NCI-H2196 treated with DMSO at 0.1 percent for 48 hours (cell line): ENCODE results near the gene DZIP1L.

Experiments used
- DNase-seq: peaks from one replicate; lab custom pipeline; 2025; ENCODE audit not compliant: unreplicated experiment; lab: John Stamatoyannopoulos, UW

Gene DZIP1L

DNA sequence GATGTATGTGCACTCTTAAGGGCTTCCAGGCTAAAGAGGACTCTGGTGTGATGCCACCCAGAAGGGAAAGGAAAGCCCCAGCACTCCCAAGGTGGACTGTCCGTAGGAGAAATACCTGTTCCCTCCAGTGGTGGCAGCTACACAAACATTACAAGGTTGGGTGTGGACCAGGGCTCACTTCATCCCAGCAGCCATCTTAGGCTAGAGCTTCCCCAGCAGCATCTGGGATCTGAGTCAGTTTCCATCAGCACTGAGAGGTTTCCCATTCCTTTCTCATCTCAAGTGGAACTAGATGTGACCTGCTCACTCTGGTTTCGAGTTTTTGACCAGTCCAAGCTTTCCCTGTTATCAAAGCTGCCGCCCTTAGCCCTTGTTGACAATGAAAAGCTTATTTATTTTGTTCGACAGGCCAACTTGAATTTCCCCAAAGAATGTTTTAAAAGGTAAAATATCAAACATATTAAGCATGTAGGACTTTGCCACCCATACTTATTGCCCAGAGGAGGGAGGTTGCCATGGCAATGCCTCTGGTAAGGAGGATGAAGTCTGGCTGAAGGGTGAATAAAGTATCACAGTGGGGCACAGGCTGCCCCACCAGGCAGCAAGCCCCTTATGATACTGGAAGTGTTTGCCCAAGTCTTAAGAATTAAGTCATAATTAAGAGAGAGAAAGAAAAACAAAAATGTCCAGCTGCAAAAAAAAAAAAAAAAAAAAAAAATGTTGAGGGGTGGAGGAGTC is 76.5 kb downstream of the DZIP1L start:
- DNase-seq, result no peak

DNA sequence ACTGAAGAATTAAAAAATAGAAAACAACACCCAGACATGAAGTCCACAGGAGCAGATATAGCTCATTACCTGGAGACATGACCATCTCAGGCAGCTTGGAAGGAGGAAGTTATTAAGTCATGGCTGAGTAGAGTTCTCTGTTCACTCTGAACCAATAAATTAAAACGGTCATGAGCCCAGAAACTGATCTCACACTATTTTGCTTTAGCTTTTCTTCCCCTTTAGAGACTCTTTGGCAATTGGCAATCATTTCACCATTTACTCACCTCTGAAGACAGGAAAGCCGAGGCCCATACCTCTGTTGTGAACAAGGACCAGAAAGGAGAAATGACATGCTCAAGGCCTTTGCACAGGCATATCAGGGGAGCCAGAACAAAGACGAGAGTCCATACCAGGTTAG is 78.8 kb downstream of the DZIP1L start:
- no peak for DNase-seq

DNA sequence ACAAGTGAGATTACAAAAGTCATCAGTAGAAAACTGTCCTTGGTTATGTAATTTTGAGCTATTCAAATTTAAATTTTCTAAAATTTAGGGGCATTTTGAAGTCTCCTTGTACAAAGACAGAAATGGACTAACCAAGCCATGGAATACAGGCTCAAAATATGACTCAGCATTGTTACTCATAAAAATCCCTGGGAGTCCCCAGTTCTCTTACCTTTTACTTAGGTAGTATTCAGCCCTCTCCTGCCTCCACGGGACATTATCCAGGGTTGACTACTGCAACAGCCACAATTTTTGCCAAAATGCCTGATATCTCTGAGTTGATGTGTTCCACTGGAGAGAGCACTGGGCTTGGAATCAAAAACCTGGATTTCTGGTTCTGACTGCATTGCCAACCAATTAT is 80.5 kb downstream of the DZIP1L start:
- no peak for DNase-seq

DNA sequence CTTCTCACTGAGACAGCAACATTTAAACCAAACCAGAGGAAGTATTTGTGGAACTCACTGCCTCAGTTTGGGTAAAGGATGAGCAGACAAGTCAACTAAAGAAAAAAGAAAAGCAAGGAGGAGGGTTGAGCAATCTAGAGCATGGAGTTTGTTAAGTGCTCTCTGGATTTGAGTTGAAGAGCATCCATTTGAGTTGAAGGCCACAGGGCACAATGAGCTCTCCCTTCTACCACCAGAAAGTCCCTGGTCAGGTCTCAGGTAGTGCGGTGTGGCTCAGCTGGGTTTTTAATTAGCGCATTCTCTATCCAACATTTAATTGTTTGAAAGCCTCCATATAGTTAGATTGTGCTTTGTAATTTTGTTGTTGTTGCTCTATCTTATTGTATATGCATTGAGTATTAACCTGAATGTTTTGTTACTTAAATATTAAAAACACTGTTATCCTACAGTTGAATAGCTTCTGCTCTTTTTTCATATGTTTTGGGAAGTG is 82.2 kb downstream of the DZIP1L start:
- DNase-seq, result no peak

DNA sequence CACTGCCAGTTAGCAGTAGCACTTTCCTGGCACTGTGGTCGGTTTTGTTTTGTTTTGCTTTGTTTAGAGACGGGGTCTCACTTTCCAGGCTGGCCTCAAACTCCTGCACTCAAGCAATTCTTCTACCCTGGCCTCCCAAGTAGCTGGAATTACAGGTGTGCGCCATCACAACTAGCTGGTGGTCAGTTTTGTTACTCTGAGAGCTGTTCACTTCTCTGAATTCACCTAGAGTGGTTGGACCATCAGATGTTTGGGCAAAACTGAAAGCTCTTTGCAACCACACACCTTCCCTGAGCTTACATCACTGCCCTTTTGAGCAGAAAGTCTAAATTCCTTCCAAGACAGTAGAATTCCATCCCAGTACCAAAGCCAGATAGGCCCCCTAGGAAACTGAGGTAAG is 82.8 kb downstream of the DZIP1L start:
- no peak for DNase-seq

DNA sequence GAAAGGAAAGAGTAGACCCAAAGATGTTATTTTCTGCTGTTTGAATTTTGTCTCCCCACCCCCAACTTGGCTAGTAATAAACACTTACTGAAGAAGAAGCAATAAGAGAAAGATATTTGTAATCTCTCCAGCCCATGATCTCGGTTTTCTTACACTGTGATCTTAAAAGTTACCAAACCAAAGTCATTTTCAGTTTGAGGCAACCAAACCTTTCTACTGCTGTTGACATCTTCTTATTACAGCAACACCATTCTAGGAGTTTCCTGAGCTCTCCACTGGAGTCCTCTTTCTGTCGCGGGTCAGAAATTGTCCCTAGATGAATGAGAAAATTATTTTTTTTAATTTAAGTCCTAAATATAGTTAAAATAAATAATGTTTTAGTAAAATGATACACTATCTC is 83.9 kb downstream of the DZIP1L start:
- DNase-seq, result no peak

DNA sequence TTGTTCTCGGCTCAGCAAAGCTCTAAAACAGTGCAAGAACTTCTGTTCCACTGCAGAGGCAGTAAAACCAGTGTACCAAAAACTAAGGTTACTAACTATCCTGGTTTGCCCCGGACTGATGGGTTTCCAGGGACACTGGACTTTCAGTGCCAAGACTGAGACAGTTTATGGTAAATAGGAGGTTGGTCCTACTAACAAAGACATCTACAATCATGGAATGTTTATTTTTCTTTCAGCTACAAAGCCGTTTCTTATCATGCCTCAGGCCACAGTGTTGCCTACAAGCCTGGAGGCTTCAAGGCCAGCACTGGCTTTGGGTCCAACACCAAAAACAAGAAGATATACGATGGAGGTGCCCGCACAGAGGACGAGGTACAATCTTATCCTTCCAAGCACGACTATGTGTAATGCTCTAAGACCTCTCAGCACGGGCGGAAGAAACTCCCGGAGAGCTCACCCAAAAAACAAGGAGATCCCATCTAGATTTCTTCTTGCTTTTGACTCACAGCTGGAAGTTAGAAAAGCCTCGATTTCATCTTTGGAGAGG is 84.6 kb downstream of the DZIP1L start:
- no peak for DNase-seq

DNA sequence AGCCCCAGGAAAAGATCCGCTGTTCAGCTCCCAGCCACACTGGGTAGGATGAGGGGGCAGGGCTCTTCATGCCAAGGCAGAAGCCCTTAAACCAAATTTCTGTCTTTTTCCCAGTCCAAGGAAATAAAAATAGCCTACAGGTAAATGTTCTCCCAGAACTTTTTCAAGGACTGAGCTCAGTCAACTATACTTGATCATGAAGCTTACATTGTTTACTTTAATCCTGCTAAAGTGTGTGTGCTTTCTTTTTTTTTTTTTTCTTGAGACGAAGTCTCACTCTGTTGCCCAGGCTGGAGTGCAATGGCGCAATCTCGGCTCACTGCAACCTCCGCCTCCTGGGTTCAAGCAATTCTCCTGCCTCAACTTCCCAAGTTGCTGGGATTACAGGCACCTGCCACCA is 87.6 kb downstream of the DZIP1L start:
- DNase-seq, result no peak

DNA sequence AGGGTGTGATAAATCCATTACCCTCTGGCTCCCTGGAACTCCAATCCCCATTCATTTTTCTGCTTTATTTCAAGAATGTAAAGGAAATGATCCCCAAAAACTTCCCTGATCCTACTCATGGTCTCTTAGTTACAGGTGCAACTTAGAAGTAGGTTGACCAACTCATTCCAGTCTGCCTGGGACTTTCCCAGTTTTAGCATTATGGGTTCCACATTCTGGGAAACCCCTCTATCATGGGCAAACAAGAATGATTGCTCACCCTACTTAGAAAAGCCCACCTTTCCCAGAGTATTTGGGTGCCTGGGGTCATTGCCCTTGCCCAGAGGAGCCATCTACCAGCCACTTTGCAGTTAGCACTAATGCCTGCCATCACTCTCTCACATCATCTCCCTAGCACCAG is 89.9 kb downstream of the DZIP1L start:
- DNase-seq, result no peak

DNA sequence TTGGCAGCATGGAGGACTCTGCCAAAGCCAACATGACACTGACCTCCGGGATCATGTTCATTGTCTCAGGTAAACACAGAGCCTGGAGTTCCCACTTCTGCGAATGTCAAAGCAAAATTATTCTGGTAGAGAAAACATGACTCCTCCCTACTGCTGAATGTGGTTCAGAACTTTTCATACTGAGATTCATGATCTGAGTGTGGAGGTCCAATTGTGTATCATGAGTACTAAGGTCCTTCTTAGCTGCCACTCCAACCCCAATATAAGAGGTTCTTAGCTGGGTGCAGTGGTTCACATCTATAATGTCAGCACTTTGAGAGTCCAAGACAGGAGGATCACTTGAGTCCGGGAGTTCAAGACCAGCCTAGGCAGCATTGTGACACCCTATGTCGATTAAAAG is 91.7 kb downstream of the DZIP1L start:
- DNase-seq, result no peak

DNA sequence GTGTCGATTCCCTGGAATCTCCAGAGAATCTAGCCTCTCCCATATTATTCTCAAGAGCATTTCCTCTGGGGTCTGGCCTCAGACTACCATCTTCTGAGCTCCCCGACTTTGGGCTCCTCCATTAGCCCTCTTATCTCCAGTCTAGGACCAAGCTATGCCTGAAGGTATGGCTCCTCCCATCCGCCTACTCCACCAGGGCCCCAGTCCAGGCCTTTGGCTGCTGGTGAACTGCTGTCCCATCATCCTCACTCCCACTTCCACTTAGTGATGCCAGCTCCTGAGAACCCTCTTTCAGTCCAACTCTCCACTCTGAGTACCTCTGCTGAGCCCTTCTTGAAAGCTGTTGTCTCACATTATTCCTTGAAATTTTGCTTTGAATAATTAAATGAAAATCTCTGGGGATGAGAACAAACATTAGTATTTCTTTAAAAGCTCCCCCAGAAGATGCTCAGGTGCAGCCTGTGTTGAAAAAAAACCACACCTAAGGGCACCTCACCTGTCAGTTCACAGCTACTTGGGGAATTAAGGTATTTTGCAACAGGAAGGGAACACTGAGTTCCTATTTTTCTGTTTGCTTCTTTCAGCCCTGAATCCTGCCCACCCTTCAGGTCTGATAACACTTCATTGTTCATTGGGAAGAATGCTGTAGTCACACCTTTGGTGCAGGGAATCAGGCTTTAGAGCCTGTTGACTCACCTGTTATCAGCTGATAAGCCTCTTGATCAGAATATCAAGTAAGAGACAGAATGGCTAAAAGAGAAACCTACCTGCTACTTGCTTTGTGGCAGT is 95.9 kb downstream of the DZIP1L start:
- no peak for DNase-seq

DNA sequence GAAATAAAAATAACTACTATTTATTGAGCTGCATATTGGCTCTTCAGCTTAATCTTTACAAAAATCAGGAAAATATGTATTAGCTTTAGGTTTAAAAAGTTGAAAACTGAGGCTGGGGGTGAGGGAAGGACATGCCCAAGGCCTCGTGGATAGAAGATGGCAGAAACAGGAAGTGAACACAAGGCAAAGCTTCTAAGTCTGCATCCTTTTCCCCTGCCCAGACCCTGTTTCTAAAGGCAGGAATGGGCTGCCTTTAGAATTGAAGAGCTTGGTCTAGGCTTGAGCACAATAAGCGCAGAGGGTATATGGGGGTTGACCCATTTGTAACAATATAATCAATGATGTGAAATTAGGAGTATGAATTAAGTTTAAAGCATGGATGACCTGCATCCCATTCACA is 99.3 kb downstream of the DZIP1L start:
- no peak for DNase-seq

DNA sequence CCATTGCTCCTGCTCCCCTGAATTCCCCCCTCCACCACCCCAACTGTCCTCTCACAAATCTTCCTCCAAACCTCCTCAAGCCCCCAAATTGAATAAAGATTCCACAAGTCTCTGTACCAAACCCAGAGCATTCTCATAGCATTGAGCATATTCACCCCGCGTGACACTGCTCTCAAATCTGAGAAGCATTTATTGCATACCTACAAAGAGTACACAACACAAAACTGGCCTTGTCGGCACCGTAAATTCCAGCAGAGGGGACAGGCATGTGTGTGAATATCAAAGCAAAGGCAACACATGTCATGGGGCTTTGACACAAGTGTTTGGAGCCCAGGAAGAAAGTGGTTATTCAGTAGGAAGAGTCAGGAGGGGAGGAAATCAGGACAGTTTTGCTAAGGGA is 102.9 kb downstream of the DZIP1L start:
- DNase-seq, result no peak
